ENCODE results near the gene IQSEC1. TPM values are rescaled to one million over a fixed set of nuclear protein-coding genes. Genes with fewer than 3 reads are reported as not detected.

The IQSEC1 gene
- total RNA-seq, 3 donors from 2014 or later = 19.8 to 42.2 (median 21.9) TPM

DNA sequence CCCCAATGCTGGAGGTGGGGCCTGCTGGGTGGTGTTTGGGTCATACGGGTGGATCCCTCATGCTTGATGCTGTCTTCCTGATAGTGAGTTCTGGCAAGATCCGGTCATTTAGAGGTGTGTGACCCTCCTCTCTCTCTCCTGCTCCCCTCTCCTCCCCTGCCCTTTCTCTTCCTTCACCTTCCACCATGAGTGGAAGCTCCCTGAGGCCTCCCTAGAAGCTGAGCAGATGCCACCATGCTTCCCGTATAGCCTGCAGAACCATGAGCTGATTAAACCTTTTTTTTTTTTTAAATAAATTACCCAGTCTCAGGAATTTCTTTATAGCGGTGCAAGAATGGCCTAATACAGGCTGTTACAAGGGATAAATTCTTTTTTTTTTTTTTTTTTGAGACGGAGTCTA, 36.3 kb upstream of the IQSEC1 start:
- Histone ChIP-seq H3K9me3 (no peaks in the 10 kb centered on the region), H3K4me3 (no peak overlapping the region), H3K36me3 (ENCODE audit: low read depth) (no peaks in the 10 kb centered on the region), H3K4me1 (ENCODE audit: low read depth) (peaks cover 13% of the 10 kb centered on the region)
- DNase-seq (peak in 2 of 3 donors; percentile 2 to 5), ATAC-seq (no peak)
- intact Hi-C loops (cut with DNase I, micrococcal nuclease) = no loop called here
- TF ChIP-seq, protein P1, sequence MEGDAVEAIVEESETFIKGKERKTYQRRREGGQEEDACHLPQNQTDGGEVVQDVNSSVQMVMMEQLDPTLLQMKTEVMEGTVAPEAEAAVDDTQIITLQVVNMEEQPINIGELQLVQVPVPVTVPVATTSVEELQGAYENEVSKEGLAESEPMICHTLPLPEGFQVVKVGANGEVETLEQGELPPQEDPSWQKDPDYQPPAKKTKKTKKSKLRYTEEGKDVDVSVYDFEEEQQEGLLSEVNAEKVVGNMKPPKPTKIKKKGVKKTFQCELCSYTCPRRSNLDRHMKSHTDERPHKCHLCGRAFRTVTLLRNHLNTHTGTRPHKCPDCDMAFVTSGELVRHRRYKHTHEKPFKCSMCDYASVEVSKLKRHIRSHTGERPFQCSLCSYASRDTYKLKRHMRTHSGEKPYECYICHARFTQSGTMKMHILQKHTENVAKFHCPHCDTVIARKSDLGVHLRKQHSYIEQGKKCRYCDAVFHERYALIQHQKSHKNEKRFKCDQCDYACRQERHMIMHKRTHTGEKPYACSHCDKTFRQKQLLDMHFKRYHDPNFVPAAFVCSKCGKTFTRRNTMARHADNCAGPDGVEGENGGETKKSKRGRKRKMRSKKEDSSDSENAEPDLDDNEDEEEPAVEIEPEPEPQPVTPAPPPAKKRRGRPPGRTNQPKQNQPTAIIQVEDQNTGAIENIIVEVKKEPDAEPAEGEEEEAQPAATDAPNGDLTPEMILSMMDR (IDR thresholded peaks at IDR 0.05) = no peak

DNA sequence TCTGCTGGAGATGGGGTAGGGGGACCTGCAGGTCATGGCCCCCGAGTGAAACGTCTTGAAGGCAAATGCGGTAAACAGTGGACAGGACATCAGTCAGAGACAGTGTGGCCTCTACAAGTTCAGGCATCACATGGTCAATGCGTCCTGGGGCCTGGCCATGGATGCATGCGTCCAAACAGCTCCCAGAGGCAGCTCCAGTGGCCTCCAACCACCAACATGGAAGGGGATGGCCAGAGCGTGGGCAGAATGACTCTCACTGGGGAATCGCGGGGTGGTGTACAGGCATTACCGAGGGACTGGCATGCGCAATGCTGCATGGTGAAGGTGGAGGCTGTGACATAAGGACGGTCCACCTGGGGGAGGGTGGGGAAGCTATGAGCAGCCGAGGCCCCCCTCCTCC, 35.6 kb upstream of the IQSEC1 start:
- ATAC-seq (no peak), DNase-seq (peak in 2 of 3 donors; percentile 24 to 25)
- Histone ChIP-seq H3K4me3 (no peak overlapping the region), H3K4me1 (ENCODE audit: low read depth) (peaks cover 13% of the 10 kb centered on the region), H3K36me3 (ENCODE audit: low read depth) (no peaks in the 10 kb centered on the region), H3K9me3 (no peaks in the 10 kb centered on the region)
- intact Hi-C loops (cut with DNase I, micrococcal nuclease) = no loop called here
- TF ChIP-seq, protein P1 (IDR thresholded peaks at IDR 0.05) = no peak

DNA sequence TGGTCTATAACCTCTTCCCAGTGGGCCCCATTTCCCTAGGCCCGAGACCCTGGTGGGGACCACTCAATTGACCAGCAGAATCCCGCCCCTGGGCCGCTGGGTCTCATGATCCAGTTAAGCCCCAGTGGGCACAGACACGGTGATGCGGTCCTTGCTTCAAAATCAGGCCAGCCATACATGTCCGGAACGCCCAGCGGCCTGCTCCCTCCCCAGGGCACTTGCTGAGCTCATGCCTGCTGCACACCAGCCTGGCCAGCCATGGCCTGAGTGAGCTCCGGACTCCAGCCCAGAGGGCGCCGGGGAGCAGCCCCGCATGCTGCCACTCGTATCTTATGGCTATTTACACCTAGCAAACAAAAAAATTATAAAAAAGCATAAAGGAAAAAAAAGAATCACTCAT, 34.4 kb upstream of the IQSEC1 start:
- Histone ChIP-seq H3K9me3 (no peaks in the 10 kb centered on the region), H3K4me3 (no peak overlapping the region), H3K4me1 (ENCODE audit: low read depth) (peaks cover 13% of the 10 kb centered on the region), H3K36me3 (ENCODE audit: low read depth) (no peaks in the 10 kb centered on the region)
- TF ChIP-seq, protein P1 (IDR thresholded peaks at IDR 0.05) = no peak
- intact Hi-C loops (cut with DNase I, micrococcal nuclease) = no loop called here
- peak in 2 of 3 donors; percentile 21 to 34 for DNase-seq
- no peak for ATAC-seq

DNA sequence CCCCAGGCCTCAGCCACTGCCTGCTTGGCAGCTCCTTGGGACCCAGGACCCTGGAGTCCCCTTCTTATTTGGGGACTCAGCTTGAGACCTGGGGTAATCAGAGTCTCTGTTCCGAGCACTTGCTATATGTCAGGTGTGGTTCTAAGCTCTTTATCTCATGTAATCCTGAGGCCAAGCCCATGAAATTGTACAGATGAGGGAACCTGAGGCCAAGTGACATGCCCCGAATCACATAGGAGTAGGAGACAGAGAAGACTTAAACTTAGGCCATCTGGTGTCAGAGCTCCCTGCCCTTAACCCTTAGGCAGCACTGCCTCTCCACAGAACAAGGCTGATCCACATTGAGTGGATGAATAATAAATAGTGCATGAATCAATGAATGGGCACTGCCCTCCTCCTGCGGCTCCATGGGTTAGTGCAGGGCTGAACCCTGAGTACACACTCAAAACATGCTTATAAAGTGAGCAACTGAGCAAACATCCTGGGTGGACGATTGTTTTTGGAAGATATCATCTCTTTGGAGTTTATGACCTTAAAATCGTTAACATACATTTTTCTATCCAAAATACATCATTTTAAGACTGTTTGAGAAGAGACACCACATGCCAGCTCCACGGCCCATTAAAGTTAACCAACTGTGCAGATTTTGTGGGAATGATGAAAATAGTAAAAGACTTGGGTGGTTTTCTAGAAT, 33.2 kb upstream of the IQSEC1 start:
- ATAC-seq (peak; percentile 20), DNase-seq (peak in 2 of 3 donors; percentile 7 to 9)
- Histone ChIP-seq H3K4me1 (ENCODE audit: low read depth) (peaks cover 9% of the 10 kb centered on the region), H3K36me3 (ENCODE audit: low read depth) (no peaks in the 10 kb centered on the region), H3K4me3 (no peak overlapping the region), H3K9me3 (no peaks in the 10 kb centered on the region)
- intact Hi-C loops (cut with DNase I, micrococcal nuclease) = no loop called here
- TF ChIP-seq, protein P1 (IDR thresholded peaks at IDR 0.05) = no peak

DNA sequence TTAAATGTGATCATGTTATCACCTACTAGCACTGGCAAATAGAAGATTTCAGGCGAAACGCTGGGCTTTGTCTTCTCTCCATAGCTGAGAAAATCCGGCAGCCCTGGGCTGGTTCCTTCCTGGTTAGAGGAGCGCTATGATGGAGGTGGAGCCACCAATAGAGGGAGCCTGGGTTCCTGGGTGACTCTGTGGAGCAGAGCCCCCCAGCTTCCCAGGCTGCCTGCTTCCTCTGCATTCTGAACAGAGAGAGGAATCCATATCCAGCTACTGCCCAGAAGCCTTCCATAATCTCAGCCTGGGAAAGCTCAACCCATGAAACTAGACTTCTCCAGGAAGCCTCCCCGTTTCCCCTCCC, 32.6 kb upstream of the IQSEC1 start:
- intact Hi-C loops (cut with DNase I, micrococcal nuclease) = no loop called here
- H3K4me3 ChIP-seq = no peak overlapping the region
- peak in 2 of 3 donors; percentile 12 to 14 for DNase-seq
- TF ChIP-seq, protein P1 (IDR thresholded peaks at IDR 0.05) = no peak
- peaks cover 3% of the 10 kb centered on the region for H3K4me1 ChIP-seq (ENCODE audit: low read depth)
- H3K36me3 ChIP-seq (ENCODE audit: low read depth) = no peaks in the 10 kb centered on the region
- no peak for ATAC-seq
- H3K9me3 ChIP-seq = no peaks in the 10 kb centered on the region
